ENCODE measurements around the gene WDR74. TPM values are rescaled to one million over a fixed set of nuclear protein-coding genes. Genes with fewer than 3 reads are reported as not detected.
A peak's percentile ranks its signal among the peaks of the same experiment; 100 is the strongest.

The WDR74 gene
- total and polyA plus RNA-seq, 9 of the 15 experiments (the other 6 are each of a cell fraction or from before 2014, with no cell fraction given), result 32.7 to 210 (median 114) TPM

- TF ChIP-seq ZNF184 (CRISPR knock-in tag; IDR thresholded peaks at IDR 0.05) (no peak), CXXC5 (CRISPR knock-in tag; IDR thresholded peaks at IDR 0.05) (no peak), GABPB2 (CRISPR knock-in tag; conservative IDR thresholded peaks at IDR 0.05) (no peak), THRAP3 (IDR thresholded peaks at IDR 0.05; ENCODE audit: borderline replicate concordance) (0 out of 2 replicates have a peak, but pooled peaks have one; percentile 25), MTA2 (IDR thresholded peaks at IDR 0.05; ENCODE audit: low read depth) (no peak), ZNF766 (CRISPR knock-in tag; conservative IDR thresholded peaks at IDR 0.05) (no peak), SNRNP70 (optimal IDR thresholded peaks at IDR 0.05; ENCODE audit: low read depth, low read length) (no peak), ZNF12 (CRISPR knock-in tag; IDR thresholded peaks at IDR 0.05) (no peak), ERF (CRISPR knock-in tag; IDR thresholded peaks at IDR 0.05) (no peak), SRSF1 (IDR thresholded peaks at IDR 0.05; ENCODE audit: low read depth, low read length) (no peak), FOS (IDR thresholded peaks at IDR 0.05; ENCODE audit: extremely low read depth, insufficient read length) (peak; percentile 18), TAF9B (IDR thresholded peaks at IDR 0.05; ENCODE audit: partially characterized antibody) (peak; percentile 78), MTF1 (CRISPR knock-in tag; IDR thresholded peaks at IDR 0.05; ENCODE audit: borderline replicate concordance) (no peak), TBL1XR1 (IDR thresholded peaks at IDR 0.05; ENCODE audit: low read length in 2 of 2) (peak in 1 of 2 experiments; percentile 53; a peak in 2 of 4 replicates), ZNF780A (CRISPR knock-in tag; IDR thresholded peaks at IDR 0.05) (no peak), MLX (CRISPR knock-in tag; conservative IDR thresholded peaks at IDR 0.05) (no peak), ZNF165 (CRISPR knock-in tag; IDR thresholded peaks at IDR 0.05; ENCODE audit: borderline replicate concordance) (no peak), ZNF274 (IDR thresholded peaks at IDR 0.05; ENCODE audit: borderline replicate concordance, low read depth, low read length) (no peak), ZHX1 (conservative IDR thresholded peaks at IDR 0.05; ENCODE audit: low read length) (no peak), NCOA1 (IDR thresholded peaks at IDR 0.05; ENCODE audit: low read depth) (no peak; the same call in 1 of the 2 replicates), ZNF354B (CRISPR knock-in tag; IDR thresholded peaks at IDR 0.05) (no peak), HDAC6 (IDR thresholded peaks at IDR 0.05; ENCODE audit: low read depth, low read length) (no peak), ZNF408 (CRISPR knock-in tag; IDR thresholded peaks at IDR 0.05; ENCODE audit: low read depth) (no peak), RBM22 (IDR thresholded peaks at IDR 0.05; ENCODE audit: low read depth, low read length, poor library complexity, severe bottlenecking) (peak; percentile 43), ATF6 (CRISPR knock-in tag; IDR thresholded peaks at IDR 0.05) (no peak)
Observed at GRCh38 chr11:62881579-62882430, 42.4 kb upstream of the WDR74 start (continued).

Data from K562 (cell line).